GM18505 (cell line): ENCODE data around the gene MEIOC.
"Not testable (repeated sequence)": the region's sequence is repeated elsewhere in the genome, so short reads cannot be mapped to it uniquely, and the experiment has no call there.

ENCODE experiments used
- ATAC-seq: cut with Tn5 transposase; IDR thresholded peaks from one replicate; pipeline ENCODE4 v1.9.1; 2021; ENCODE audit not compliant: unreplicated experiment
- POLR2A ChIP-seq: IDR thresholded peaks from 4 replicates; pipeline ENCODE4 v1.6.1; 2011; ENCODE audit warnings: borderline replicate concordance; ENCODE audit not compliant: insufficient read depth, insufficient read length; ENCODE audit errors: extremely low read depth

Gene MEIOC

GRCh38 chr17:44629314-44629713 lies 27.0 kb upstream of the MEIOC start:
- no peak for TF ChIP-seq POLR2A
- no peak for ATAC-seq

GRCh38 chr17:44630703-44631102 lies 25.6 kb upstream of the MEIOC start:
- no peak for ATAC-seq
- TF ChIP-seq POLR2A = no peak

GRCh38 chr17:44633998-44634397 lies 22.3 kb upstream of the MEIOC start:
- TF ChIP-seq POLR2A = no peak
- ATAC-seq = no peak

GRCh38 chr17:44634401-44634800 lies 21.9 kb upstream of the MEIOC start:
- ATAC-seq = not testable (repeated sequence)

DNA sequence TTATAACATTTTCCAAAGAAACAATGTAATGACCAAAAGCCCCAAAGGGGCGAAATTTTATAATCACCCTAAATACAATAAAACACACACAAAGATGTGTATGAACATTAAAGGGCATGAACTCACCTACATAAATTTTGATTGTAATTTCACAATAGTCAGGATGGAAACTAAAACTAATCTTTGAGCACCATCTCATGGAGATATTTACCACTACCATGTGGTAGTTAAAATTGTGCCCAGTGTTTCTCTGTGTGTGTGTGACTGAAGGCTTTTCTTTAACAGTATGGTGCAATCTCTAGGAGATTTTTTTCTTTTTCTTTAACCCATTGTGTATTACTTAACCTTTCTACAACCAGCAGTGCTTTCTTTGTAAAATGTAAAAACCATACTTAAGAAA lies 19.7 kb upstream of the MEIOC start:
- TF ChIP-seq POLR2A = no peak
- ATAC-seq = no peak

DNA sequence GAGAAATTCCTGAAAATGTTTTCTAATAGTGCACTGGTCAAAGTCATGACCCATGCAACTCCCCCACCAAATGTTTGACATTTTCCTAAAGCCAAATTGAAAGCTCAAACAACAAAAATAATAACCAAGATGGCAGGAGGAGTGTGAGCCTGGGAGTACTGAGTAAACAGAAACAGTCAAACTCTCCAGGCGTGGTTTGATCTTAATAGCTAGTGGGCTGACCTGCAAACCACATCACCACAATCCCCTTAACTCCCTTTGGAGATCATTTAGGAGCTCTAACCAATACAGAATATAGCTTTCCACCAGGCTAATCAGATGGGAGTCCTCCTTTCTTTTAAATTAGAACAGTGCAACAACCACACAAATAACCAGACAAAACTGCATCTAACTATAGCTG lies 19.2 kb upstream of the MEIOC start:
- no peak for ATAC-seq
- TF ChIP-seq POLR2A = no peak

DNA sequence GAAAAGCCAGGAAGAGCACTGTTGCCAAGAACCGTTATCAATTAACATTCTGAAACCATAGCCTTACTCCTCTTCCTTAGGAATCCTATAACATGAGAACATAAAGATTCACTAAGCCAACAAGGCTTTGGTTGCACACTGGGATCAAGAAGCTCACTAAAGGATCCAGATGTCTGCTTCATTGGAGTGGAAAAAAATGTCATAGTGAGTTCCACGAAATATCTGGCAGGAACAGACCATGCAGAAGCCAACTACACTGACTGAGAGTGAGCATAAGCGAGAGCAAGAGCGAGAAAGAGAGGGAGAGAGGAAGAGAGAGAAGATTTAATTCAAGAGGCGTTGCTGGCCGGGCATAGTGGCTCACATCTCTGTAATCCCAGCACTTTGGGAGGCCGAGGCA lies 13.4 kb upstream of the MEIOC start:
- no peak for TF ChIP-seq POLR2A
- ATAC-seq = no peak

- no peak for ATAC-seq
- TF ChIP-seq POLR2A = no peak
Observed at GRCh38 chr17:44645341-44645740, 10.9 kb upstream of the MEIOC start.

GRCh38 chr17:44646280-44646679 lies 10.0 kb upstream of the MEIOC start:
- no peak for TF ChIP-seq POLR2A
- ATAC-seq = no peak

DNA sequence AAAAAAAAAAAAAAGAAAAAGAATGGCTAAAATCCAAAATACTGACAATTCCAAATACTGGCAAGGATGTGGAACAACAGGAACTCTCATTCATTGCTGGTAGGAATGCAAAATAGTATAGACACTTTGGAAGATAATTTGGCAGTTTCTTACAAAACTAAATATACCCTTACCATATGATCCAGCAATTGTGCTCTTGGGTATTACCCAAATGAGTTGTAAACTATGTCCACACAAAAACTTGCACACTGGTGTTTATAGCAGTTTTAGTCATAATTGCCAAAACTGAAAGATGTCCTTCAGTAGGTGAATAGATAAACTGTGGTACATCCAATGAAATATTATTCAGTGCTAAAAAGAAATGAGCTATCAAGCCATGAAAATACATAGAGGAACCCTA lies 8.5 kb upstream of the MEIOC start:
- TF ChIP-seq POLR2A = no peak
- ATAC-seq = no peak

GRCh38 chr17:44648963-44649362 lies 7.3 kb upstream of the MEIOC start:
- TF ChIP-seq POLR2A = no peak
- no peak for ATAC-seq

GRCh38 chr17:44651228-44651627 lies 5.0 kb upstream of the MEIOC start:
- no peak for TF ChIP-seq POLR2A
- ATAC-seq = no peak

DNA sequence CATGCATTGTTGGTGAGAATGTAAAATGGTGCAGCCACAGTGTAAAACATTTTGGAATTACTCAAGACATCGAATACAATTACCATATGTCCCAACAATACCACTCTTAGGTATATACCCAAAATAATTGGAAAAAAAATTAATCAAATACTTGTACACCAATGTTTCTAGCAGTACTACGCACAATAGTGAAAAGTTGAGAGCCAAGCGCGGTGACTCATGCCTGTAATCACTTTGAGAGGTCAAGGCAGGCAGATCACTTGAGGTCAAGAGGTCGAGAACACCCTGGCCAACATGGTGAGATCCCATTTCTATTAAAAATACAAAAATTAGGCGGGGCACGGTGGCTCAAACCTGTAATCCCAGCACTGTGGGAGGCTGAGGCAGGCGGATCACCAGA lies 3.5 kb upstream of the MEIOC start:
- TF ChIP-seq POLR2A = no peak
- no peak for ATAC-seq

GRCh38 chr17:44653384-44653783 lies 2.9 kb upstream of the MEIOC start:
- TF ChIP-seq POLR2A = no peak
- no peak for ATAC-seq

DNA sequence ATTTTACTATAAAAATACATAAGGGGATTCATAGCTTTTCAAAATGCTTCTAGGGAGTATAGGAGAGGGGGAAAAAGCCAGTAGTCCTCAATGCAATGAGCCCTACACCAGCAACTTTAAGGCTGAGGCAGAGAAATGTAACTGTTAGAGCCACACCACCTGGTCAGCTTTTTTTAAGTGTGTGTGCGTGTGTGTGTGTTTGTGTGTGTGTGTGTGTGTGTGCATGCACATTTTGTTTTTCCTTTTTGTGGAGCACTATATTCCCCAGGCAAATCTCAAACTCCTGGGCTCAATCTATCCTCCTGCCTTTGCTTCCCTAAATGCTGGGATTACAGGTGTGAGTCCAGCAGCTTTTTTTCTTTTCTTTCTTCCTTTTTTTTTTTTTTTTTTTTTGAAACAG lies 2.3 kb upstream of the MEIOC start:
- no peak for TF ChIP-seq POLR2A
- ATAC-seq = no peak

- ATAC-seq = no peak
- no peak for TF ChIP-seq POLR2A
Observed at GRCh38 chr17:44661835-44662234, 5.6 kb downstream of the MEIOC start.

- ATAC-seq = no peak
- no peak for TF ChIP-seq POLR2A
Observed at GRCh38 chr17:44663095-44663494, 6.8 kb downstream of the MEIOC start.

GRCh38 chr17:44664867-44665266 lies 8.6 kb downstream of the MEIOC start:
- TF ChIP-seq POLR2A = no peak
- no peak for ATAC-seq
